Fibroblast of lung (primary cell): ENCODE measurements around the gene ZDHHC14.

ENCODE experiments used
- CTCF ChIP-seq, 2 donors: IDR thresholded peaks in 1 of 2; conservative IDR thresholded peaks in 1 of 2; 1 replicate in 1 of 2; 2 replicates in 1 of 2; pipeline ENCODE4 v1.5.1; 2011 to 2012; ENCODE audit warnings: low read length in 2 of 2, control low read depth in 1 of 2, inconsistent platforms in 1 of 2, low read depth in 1 of 2, mild to moderate bottlenecking in 1 of 2
- EZH2 ChIP-seq: IDR thresholded peaks from 2 replicates; pipeline ENCODE4 v1.5.1; 2012; ENCODE audit warnings: low read length, control low read depth, mild to moderate bottlenecking; ENCODE audit errors: missing control alignments

GRCh38 chr6:157382821-157383220 is 1.8 kb downstream of the ZDHHC14 start:
- TF ChIP-seq CTCF (conservative IDR thresholded peaks at IDR 0.05 in 1 of 2, IDR thresholded peaks at IDR 0.05 in 1 of 2; ENCODE audit: low read depth in 1 of 2, low read length in 2 of 2) (no peak), EZH2 (no peak)
